GM12872 (cell line): ENCODE measurements around the gene PLA2G2C.

Experiments used
- TF ChIP-seq, protein P1 (sequence below): IDR thresholded peaks from 3 replicates; pipeline ENCODE4 v1.5.1; 2011; ENCODE audit warnings: low read depth, mild to moderate bottlenecking, low read length, moderate library complexity; ENCODE audit not compliant: insufficient read depth

PLA2G2C gene

DNA sequence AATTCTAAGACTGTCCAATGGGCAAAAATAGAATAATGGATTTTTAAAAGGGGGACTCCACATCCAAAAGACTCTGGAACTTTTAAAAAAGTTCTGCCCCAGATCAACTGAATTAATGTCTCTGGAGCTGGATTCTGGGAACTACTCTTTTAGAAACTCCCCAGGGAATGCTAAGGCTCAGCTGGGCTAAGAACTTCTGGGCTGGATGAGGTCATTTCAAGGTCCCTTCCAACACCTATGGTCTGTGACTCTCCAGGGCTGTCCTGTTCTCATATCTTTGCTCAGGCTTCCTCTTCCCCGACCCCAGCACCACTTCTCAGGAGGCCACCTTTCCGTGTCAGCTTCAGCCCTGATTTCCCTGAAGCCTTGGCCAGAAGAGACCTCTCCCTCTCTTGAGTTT, 13.5 kb upstream of the PLA2G2C start:
- TF ChIP-seq, protein P1, sequence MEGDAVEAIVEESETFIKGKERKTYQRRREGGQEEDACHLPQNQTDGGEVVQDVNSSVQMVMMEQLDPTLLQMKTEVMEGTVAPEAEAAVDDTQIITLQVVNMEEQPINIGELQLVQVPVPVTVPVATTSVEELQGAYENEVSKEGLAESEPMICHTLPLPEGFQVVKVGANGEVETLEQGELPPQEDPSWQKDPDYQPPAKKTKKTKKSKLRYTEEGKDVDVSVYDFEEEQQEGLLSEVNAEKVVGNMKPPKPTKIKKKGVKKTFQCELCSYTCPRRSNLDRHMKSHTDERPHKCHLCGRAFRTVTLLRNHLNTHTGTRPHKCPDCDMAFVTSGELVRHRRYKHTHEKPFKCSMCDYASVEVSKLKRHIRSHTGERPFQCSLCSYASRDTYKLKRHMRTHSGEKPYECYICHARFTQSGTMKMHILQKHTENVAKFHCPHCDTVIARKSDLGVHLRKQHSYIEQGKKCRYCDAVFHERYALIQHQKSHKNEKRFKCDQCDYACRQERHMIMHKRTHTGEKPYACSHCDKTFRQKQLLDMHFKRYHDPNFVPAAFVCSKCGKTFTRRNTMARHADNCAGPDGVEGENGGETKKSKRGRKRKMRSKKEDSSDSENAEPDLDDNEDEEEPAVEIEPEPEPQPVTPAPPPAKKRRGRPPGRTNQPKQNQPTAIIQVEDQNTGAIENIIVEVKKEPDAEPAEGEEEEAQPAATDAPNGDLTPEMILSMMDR = no peak

DNA sequence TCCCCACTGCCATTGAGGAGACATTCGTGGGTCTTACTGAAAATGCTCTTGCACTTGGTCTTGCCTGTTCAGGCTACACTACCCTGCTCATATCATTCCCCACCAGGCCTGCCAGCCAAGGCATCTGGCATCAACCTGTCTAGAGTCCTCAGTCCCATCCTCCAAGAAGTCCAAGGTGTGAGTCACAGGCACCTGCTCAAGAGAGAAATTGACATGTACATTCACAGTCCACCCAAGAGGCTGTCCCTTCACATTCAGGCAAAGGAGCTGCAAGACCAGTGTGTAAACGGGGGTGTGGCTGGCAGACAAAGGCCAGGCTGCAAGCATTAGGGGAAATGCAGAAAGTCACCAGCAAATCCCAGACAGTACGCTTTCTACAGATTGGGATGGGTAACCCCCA, 13.1 kb upstream of the PLA2G2C start:
- TF ChIP-seq, protein P1 = no peak

DNA sequence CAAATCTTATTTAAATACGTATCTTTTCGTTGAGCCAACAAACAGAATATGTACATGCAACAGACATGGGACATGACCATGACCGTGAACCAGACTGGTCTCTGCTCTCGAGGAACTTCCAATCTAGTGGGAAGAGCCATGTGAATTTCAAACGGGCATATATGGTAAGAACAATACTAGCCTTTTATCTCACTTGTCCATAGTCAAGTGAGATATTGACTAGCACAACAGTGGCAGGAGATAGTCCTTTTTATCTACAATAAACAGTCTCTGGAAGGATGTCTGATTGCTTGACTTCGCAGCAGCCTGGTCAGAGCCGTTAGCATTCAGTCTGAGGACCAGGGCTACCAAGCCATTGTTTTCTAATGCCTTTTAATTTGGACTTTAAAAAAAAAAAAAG, 12.6 kb upstream of the PLA2G2C start:
- TF ChIP-seq, protein P1 = no peak

DNA sequence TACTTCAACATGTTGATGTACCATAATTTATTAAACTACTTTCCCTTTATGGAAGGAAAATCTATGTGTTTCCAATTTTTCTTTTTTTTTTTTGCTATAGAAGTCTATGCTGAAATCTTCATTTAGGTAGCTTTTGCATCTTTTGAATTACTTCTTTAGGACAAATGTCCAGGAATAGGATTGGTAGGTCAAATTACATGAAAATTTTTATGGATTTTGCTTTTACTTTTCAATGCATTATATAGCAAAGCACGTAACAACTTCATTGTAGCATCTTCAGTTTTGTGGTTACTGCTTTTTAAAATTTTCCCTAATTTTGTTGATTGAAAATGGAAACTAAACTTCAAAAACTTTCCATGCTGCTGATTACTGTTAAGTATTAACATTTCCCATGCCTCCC, 12.0 kb upstream of the PLA2G2C start:
- TF ChIP-seq, protein P1 = no peak

DNA sequence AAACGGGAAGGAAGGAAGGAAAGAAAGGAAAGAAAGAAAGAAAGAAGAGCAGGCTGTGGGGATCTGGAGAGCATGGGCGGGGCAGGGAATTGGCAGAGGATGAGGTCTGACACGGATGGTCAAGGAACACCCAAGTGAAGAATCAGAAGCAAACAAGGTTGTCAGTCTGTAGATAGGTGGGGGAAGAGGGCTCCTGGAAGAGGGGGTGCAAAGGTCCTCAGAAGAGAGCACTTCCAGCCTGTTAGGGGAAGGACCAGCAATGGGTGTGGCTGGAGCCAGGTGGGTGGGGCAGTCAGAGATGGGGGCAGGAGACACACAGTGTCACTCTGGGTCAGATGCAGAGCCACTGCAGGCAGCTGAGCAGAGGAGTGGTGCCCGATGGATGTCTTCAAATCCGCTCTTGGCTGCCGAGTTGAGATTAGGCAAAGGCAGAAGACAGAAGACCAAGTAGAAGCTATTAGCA, 11.0 kb upstream of the PLA2G2C start:
- TF ChIP-seq, protein P1 = no peak

DNA sequence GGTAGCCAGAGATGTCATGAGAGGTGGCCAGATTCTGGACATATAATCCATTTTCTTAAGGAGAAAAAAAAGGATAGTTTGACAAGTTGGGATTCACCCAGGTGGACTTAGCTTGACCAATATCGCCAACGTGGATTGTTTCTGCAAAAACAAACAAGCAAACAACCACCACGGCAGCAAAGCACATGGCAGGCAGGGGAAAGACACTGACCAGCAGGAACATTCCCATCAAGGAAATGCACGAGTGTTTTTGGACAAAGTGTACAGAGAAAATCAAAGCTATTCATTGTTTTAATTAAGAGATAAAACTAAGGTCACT, 9.1 kb upstream of the PLA2G2C start:
- TF ChIP-seq, protein P1 = no peak

DNA sequence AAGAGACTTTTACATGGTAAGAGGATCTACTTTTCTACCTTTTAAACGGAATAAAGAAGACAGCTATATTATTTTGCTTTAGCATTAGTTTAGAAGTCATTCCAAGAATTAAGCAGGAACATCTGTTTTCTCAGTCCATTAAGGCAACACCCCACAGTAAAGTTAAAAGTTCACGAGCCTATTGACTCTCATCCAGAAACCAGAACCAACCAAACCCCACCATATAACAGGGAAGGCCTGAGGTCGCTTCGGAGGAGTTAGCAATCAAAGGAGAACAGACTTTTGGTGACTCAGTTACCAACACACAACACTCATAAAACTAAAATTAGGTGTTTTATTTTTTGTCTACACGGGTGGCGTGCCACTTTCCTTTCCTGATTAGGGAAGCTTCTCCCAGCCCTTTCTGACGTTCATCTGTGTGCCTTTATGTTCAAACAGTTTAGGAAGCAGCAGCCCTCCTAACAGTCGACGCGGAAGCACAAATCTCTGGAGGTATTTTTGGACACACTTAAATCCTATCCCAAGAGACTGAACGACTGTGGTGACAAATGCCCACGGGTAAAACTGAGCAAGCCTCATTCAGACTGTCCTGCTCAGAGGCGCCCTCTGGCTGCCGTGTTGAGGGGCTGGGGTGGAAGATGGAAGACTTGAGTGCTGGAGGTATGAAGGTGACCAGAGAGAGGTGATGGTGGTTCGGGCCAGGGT, 8.6 kb upstream of the PLA2G2C start:
- TF ChIP-seq, protein P1 = peak; percentile 90
